Stimulated activated CD4-positive, alpha-beta T cell treated with anti-CD3 and anti-CD28 coated beads, Interleukin-12 subunit alpha, Interleukin-12 subunit beta, amount 100 ng/mL, for 24 hours (primary cell): ENCODE measurements around the gene ZNF69.
"Not testable (repeated sequence)": the region's sequence is repeated elsewhere in the genome, so short reads cannot be mapped to it uniquely, and the experiment has no call there.

Experiments used
- DNase-seq, 2 experiments: peaks; one replicate each; pipeline ENCODE4 v3.0.0-alpha.2; 2020; ENCODE audit warnings: low read depth in 2 of 2

The ZNF69 gene

GRCh38 chr19:11894851-11895250 lies 7.3 kb downstream of the ZNF69 start:
- no peak for DNase-seq

GRCh38 chr19:11902228-11902627 lies 14.6 kb downstream of the ZNF69 start:
- DNase-seq, result no peak

GRCh38 chr19:11905928-11906327 lies 18.3 kb downstream of the ZNF69 start:
- no peak for DNase-seq

GRCh38 chr19:11911937-11912336 lies 24.4 kb downstream of the ZNF69 start:
- DNase-seq, result not testable (repeated sequence)

GRCh38 chr19:11914417-11915051 lies 27.0 kb downstream of the ZNF69 start:
- not testable (repeated sequence) for DNase-seq

- no peak for DNase-seq
These were observed 34.4 kb downstream of the ZNF69 start for GRCh38 chr19:11921852-11922495.

- peak; percentile 80 to 96 for DNase-seq
These were observed 37.5 kb downstream of the ZNF69 start, which contains the start of gene ZNF700 for GRCh38 chr19:11924886-11925650. Gene ZNF700 (plus strand): TSS chr19:11925107. CDS start chr19:11925211, 104 bp downstream.

- DNase-seq, result not testable (repeated sequence)
These were observed 38.1 kb downstream of the ZNF69 start for GRCh38 chr19:11925651-11926187.

GRCh38 chr19:11927227-11927626 lies 39.6 kb downstream of the ZNF69 start:
- no peak for DNase-seq

GRCh38 chr19:11931051-11931450 lies 43.5 kb downstream of the ZNF69 start:
- DNase-seq, result no peak

- DNase-seq, result no peak
These were observed 43.9 kb downstream of the ZNF69 start for GRCh38 chr19:11931513-11931912.

- not testable (repeated sequence) for DNase-seq
These were observed 48.2 kb downstream of the ZNF69 start for GRCh38 chr19:11935829-11936228.

GRCh38 chr19:11938383-11938782 lies 50.8 kb downstream of the ZNF69 start:
- not testable (repeated sequence) for DNase-seq

GRCh38 chr19:11941361-11941887 lies 53.8 kb downstream of the ZNF69 start:
- DNase-seq, result not testable (repeated sequence)

GRCh38 chr19:11942008-11942842 lies 54.6 kb downstream of the ZNF69 start:
- DNase-seq, result no peak

- no peak for DNase-seq
These were observed 55.2 kb downstream of the ZNF69 start for GRCh38 chr19:11942843-11943108.

GRCh38 chr19:11944656-11945055 lies 57.1 kb downstream of the ZNF69 start:
- no peak for DNase-seq

GRCh38 chr19:11948646-11949045 lies 61.1 kb downstream of the ZNF69 start:
- DNase-seq, result no peak

- no peak for DNase-seq
These were observed 61.6 kb downstream of the ZNF69 start for GRCh38 chr19:11949201-11949600.

GRCh38 chr19:11949614-11950080 lies 62.1 kb downstream of the ZNF69 start:
- DNase-seq, result not testable (repeated sequence)

GRCh38 chr19:11950312-11950711 lies 62.7 kb downstream of the ZNF69 start:
- DNase-seq, result no peak
